SK-N-SH treated with all-trans-retinoic acid at 6 μM for 48 hours (cell line): Measurements from ENCODE around the gene CHST9.
"Not testable (repeated sequence)": the region's sequence is repeated elsewhere in the genome, so short reads cannot be mapped to it uniquely, and the experiment has no call there.

Experiments
- ATAC-seq: fragments of 200-7000 bp; cut with Tn5 transposase; 3 replicates; pipeline ENCODE4 v1.9.1; 2020; ENCODE audit warnings: mild to moderate bottlenecking, moderate library complexity
- ARNTL ChIP-seq: fragments of 450-650 bp; formaldehyde crosslinking; IDR thresholded peaks from 2 replicates; pipeline ENCODE4 v1.5.0; 2020; ENCODE audit warnings: low read depth, mild to moderate bottlenecking, moderate library complexity, borderline replicate concordance
- BACH2 ChIP-seq: fragments of 250-450 bp; sonication (Bioruptor Pico); IDR thresholded peaks from 2 replicates; pipeline ENCODE4 v1.9.0; 2021; ENCODE audit warnings: mild to moderate bottlenecking, borderline replicate concordance
- CREB5 ChIP-seq: fragments of 250-450 bp; sonication (Bioruptor Pico); IDR thresholded peaks from 2 replicates; pipeline ENCODE4 v1.5.1; 2020; ENCODE audit warnings: low read depth, mild to moderate bottlenecking, moderate library complexity
- CSDC2 ChIP-seq: fragments of 250-450 bp; sonication (Bioruptor Pico); IDR thresholded peaks from 2 replicates; pipeline ENCODE4 v1.5.0; 2020; ENCODE audit warnings: mild to moderate bottlenecking, moderate library complexity
- CSRNP3 ChIP-seq: fragments of 250-450 bp; sonication (Bioruptor Pico); IDR thresholded peaks from 2 replicates; pipeline ENCODE4 v1.5.1; 2021; ENCODE audit warnings: mild to moderate bottlenecking, moderate library complexity
- ESRRG ChIP-seq: fragments of 250-450 bp; sonication (Bioruptor Pico); IDR thresholded peaks from 2 replicates; pipeline ENCODE4 v1.6.1; 2021; ENCODE audit warnings: mild to moderate bottlenecking
- ISL1 ChIP-seq: fragments of 250-450 bp; sonication (Bioruptor Pico); IDR thresholded peaks from 2 replicates; pipeline ENCODE4 v2.1.2; 2022; ENCODE audit warnings: mild to moderate bottlenecking, moderate library complexity
- OSR1 ChIP-seq: fragments of 250-450 bp; sonication (Bioruptor Pico); IDR thresholded peaks from 2 replicates; pipeline ENCODE4 v1.8.0; 2022; ENCODE audit warnings: moderate library complexity, mild to moderate bottlenecking, inconsistent platforms
- PATZ1 ChIP-seq: fragments of 250-450 bp; sonication (Bioruptor Pico); IDR thresholded peaks from 2 replicates; pipeline ENCODE4 v1.8.0; 2020; ENCODE audit warnings: mild to moderate bottlenecking, moderate library complexity, borderline replicate concordance
- POU6F1 ChIP-seq: fragments of 250-450 bp; sonication (Bioruptor Pico); IDR thresholded peaks from 2 replicates; pipeline ENCODE4 v1.8.0; 2021; ENCODE audit warnings: low read depth, mild to moderate bottlenecking, moderate library complexity, borderline replicate concordance
- PPARA ChIP-seq: fragments of 250-450 bp; sonication (Bioruptor Pico); IDR thresholded peaks from 2 replicates; pipeline ENCODE4 v1.5.0; 2020; ENCODE audit warnings: mild to moderate bottlenecking, borderline replicate concordance
- RARB ChIP-seq: fragments of 250-450 bp; sonication (Bioruptor Pico); IDR thresholded peaks from 2 replicates; pipeline ENCODE4 v1.8.0; 2021; ENCODE audit warnings: mild to moderate bottlenecking, moderate library complexity
- SNAI2 ChIP-seq: fragments of 250-450 bp; sonication (Bioruptor Pico); IDR thresholded peaks from 2 replicates; pipeline ENCODE4 v1.5.0; 2020; ENCODE audit warnings: mild to moderate bottlenecking, moderate library complexity
- TCF4 ChIP-seq: fragments of 250-450 bp; sonication (Bioruptor Pico); IDR thresholded peaks from 2 replicates; pipeline ENCODE4 v1.8.0; 2021; ENCODE audit warnings: mild to moderate bottlenecking, moderate library complexity, borderline replicate concordance
- TOX ChIP-seq: fragments of 250-450 bp; sonication (Bioruptor Pico); IDR thresholded peaks from 2 replicates; pipeline ENCODE4 v1.8.0; 2021; ENCODE audit warnings: mild to moderate bottlenecking, moderate library complexity, borderline replicate concordance
- TSHZ2 ChIP-seq: fragments of 250-450 bp; sonication (Bioruptor Pico); IDR thresholded peaks from 2 replicates; pipeline ENCODE4 v1.5.0; 2020; ENCODE audit warnings: mild to moderate bottlenecking, moderate library complexity
- ZC3H10 ChIP-seq: fragments of 250-450 bp; sonication (Bioruptor Pico); IDR thresholded peaks from 2 replicates; pipeline ENCODE4 v1.5.1; 2021; ENCODE audit warnings: mild to moderate bottlenecking, moderate library complexity
- ZFP3 ChIP-seq: fragments of 250-450 bp; sonication (Bioruptor Pico); IDR thresholded peaks from 2 replicates; pipeline ENCODE4 v1.5.0; 2020; ENCODE audit warnings: mild to moderate bottlenecking, moderate library complexity
- ZFP30 ChIP-seq: fragments of 450-650 bp; formaldehyde crosslinking; IDR thresholded peaks from 2 replicates; pipeline ENCODE4 v1.5.0; 2022; ENCODE audit warnings: mild to moderate bottlenecking, moderate library complexity
- ZNF565 ChIP-seq: fragments of 450-650 bp; formaldehyde crosslinking; conservative IDR thresholded peaks from 2 replicates; pipeline ENCODE4 v1.5.0; 2020; ENCODE audit warnings: low read depth, mild to moderate bottlenecking, moderate library complexity
- ZNF70 ChIP-seq: fragments of 450-650 bp; formaldehyde crosslinking; IDR thresholded peaks from 2 replicates; pipeline ENCODE4 v1.5.0; 2020; ENCODE audit warnings: mild to moderate bottlenecking, moderate library complexity
- ZNF8 ChIP-seq: fragments of 450-650 bp; formaldehyde crosslinking; IDR thresholded peaks from 2 replicates; pipeline ENCODE4 v1.5.0; 2020; ENCODE audit warnings: mild to moderate bottlenecking, moderate library complexity

CHST9 gene

GRCh38 chr18:27165412-27165811, 19.7 kb downstream of the CHST9 start:
- ATAC-seq = no peak
- no peak for TF ChIP-seq CREB5 (CRISPR knock-in tag)
- no peak for TF ChIP-seq BACH2 (CRISPR knock-in tag)
- TF ChIP-seq ZNF8 (CRISPR knock-in tag) = no peak
- no peak for TF ChIP-seq ZNF70 (CRISPR knock-in tag)
- no peak for TF ChIP-seq POU6F1 (CRISPR knock-in tag)
- no peak for TF ChIP-seq ZC3H10 (CRISPR knock-in tag)
- no peak for TF ChIP-seq OSR1
- TF ChIP-seq SNAI2 (CRISPR knock-in tag) = no peak
- TF ChIP-seq ZFP3 (CRISPR knock-in tag) = no peak
- TF ChIP-seq ESRRG (CRISPR knock-in tag) = no peak
- TF ChIP-seq TOX (CRISPR knock-in tag) = no peak
- no peak for TF ChIP-seq RARB (CRISPR knock-in tag)
- no peak for TF ChIP-seq ZFP30
- no peak for TF ChIP-seq PATZ1 (CRISPR knock-in tag)
- no peak for TF ChIP-seq TCF4
- no peak for TF ChIP-seq CSRNP3 (CRISPR knock-in tag)
- TF ChIP-seq ISL1 (CRISPR knock-in tag) = no peak
- TF ChIP-seq CSDC2 (CRISPR knock-in tag) = no peak

- ATAC-seq = no peak
- no peak for TF ChIP-seq ZNF8 (CRISPR knock-in tag)
- no peak for TF ChIP-seq PPARA
- no peak for TF ChIP-seq TSHZ2 (CRISPR knock-in tag)
- TF ChIP-seq CREB5 (CRISPR knock-in tag) = no peak
- TF ChIP-seq PATZ1 (CRISPR knock-in tag) = no peak
- no peak for TF ChIP-seq SNAI2 (CRISPR knock-in tag)
- no peak for TF ChIP-seq BACH2 (CRISPR knock-in tag)
- TF ChIP-seq POU6F1 (CRISPR knock-in tag) = no peak
- no peak for TF ChIP-seq TOX (CRISPR knock-in tag)
- TF ChIP-seq ISL1 (CRISPR knock-in tag) = no peak
- no peak for TF ChIP-seq ESRRG (CRISPR knock-in tag)
- TF ChIP-seq RARB (CRISPR knock-in tag) = no peak
- TF ChIP-seq ZFP3 (CRISPR knock-in tag) = no peak
- TF ChIP-seq ZNF565 = no peak
- no peak for TF ChIP-seq ZC3H10 (CRISPR knock-in tag)
- TF ChIP-seq ZFP30 = no peak
- TF ChIP-seq CSRNP3 (CRISPR knock-in tag) = no peak
- TF ChIP-seq TCF4 = no peak
- no peak for TF ChIP-seq ARNTL (CRISPR knock-in tag)
- no peak for TF ChIP-seq ZNF70 (CRISPR knock-in tag)
These were observed 20.2 kb downstream of the CHST9 start for GRCh38 chr18:27164905-27165304.

- ATAC-seq = not testable (repeated sequence)
These were observed 21.9 kb downstream of the CHST9 start for GRCh38 chr18:27163197-27163716.
